K562 (cell line): ENCODE results near the gene TMEM63C. TPM values are rescaled to one million over a fixed set of nuclear protein-coding genes. Genes with fewer than 3 reads are reported as not detected.
A peak's percentile ranks its signal among the peaks of the same experiment; 100 is the strongest.

Experiments used
- ATAC-seq: fragments of 200-7000 bp; cut with Tn5 transposase; 3 replicates; pipeline ENCODE4 v1.9.1; 2020; ENCODE audit warnings: moderate library complexity
- BruUV-seq: library from RNA; stranded (reverse); fragments of 400-500 nt; replicated peaks from 2 replicates; lab custom pipeline; 2021; lab: Mats Ljungman, UMichigan
- CTCF ChIA-PET: fragments of 300-600 bp; formaldehyde crosslinking; extraction: SDS; loops from one replicate; lab custom pipeline; 2021; ENCODE audit warnings: low intra/inter-chr PET ratio; lab: Yijun Ruan, JAX
- POLR2A ChIA-PET: fragments of 300-600, 350-650 bp; sonication (Branson Sonifier 250); formaldehyde crosslinking; extraction: SDS; loops from one replicate; lab custom pipeline; 2021; ENCODE audit warnings: antibody characterized with exemption, inconsistent platforms; lab: Yijun Ruan, JAX
- DNase-seq, 4 experiments: peaks; one replicate each; pipeline versions ENCODE4 v3.0.0 to v3.0.0-alpha.2; 2011 to 2018; ENCODE audit warnings: low spot score in 3 of 4, mixed read lengths in 3 of 4; ENCODE audit errors: extremely low read depth in 1 of 4
- FAIRE-seq: peaks from 2 replicates; lab custom pipeline; 2011; peaks lifted over from hg19 to GRCh38; lab: Jason Lieb, UNC
- H2AFZ ChIP-seq: 2 replicates; pipeline ENCODE4 v1.6.0; 2011; ENCODE audit warnings: low read depth, low read length, control low read depth, inconsistent platforms
- H3K27ac ChIP-seq: fragments of 200-600 bp; 3 replicates; pipeline ENCODE4 v1.8.0; 2011; ENCODE audit warnings: low read depth, mild to moderate bottlenecking, control low read depth, inconsistent platforms, low read length, moderate library complexity, mixed read lengths; ENCODE audit errors: extremely low read depth
- H3K27me3 ChIP-seq, 2 experiments: fragments of 300-600 bp in 1 of 2; 2 replicates in 1 of 2; 3 replicates in 1 of 2; pipeline versions ENCODE4 v1.6.0 to v1.8.0; 2011; ENCODE audit warnings: inconsistent platforms in 2 of 2, low read length in 2 of 2, mild to moderate bottlenecking in 1 of 2, mixed read lengths in 1 of 2, moderate library complexity in 1 of 2; ENCODE audit not compliant: control insufficient read depth in 2 of 2, insufficient read depth in 2 of 2
- H3K36me3 ChIP-seq: fragments of 300-600 bp; 3 replicates; pipeline ENCODE4 v1.8.0; 2011; ENCODE audit warnings: mild to moderate bottlenecking, low read length, inconsistent platforms; ENCODE audit not compliant: control insufficient read depth, insufficient read depth
- H3K4me1 ChIP-seq, 2 experiments: fragments of 200-600 bp in 1 of 2; replicated peaks in 1 of 2; 2 replicates in 1 of 2; 3 replicates in 1 of 2; pipeline versions ENCODE4 v1.5.1 to v1.8.0; 2011; ENCODE audit warnings: inconsistent platforms in 2 of 2, low read length in 2 of 2, mild to moderate bottlenecking in 1 of 2, mixed read lengths in 1 of 2, moderate library complexity in 1 of 2; ENCODE audit not compliant: control insufficient read depth in 2 of 2, insufficient read depth in 2 of 2
- H3K4me2 ChIP-seq: 2 replicates; pipeline ENCODE4 v1.6.1; 2011; ENCODE audit warnings: low read length, control low read depth, inconsistent platforms, mixed read lengths; ENCODE audit not compliant: insufficient read depth
- H3K4me3 ChIP-seq: fragments of 200-600 bp; sonication (generic), shearing (Covaris generic); 2 replicates; pipeline ENCODE4 v1.5.1; 2016; ENCODE audit warnings: control low read depth, inconsistent platforms
- H3K79me2 ChIP-seq: fragments of 200-600 bp; 3 replicates; pipeline ENCODE4 v1.8.0; 2011; ENCODE audit warnings: low read length, inconsistent platforms; ENCODE audit not compliant: control insufficient read depth, insufficient read depth
- H3K9ac ChIP-seq, 2 experiments: 2 replicates each; pipeline versions ENCODE4 v1.6.0 to v1.6.1; 2011; ENCODE audit warnings: low read depth in 2 of 2, low read length in 2 of 2, control low read depth in 1 of 2, inconsistent platforms in 1 of 2, mild to moderate bottlenecking in 1 of 2, mixed read lengths in 1 of 2; ENCODE audit not compliant: insufficient read depth in 1 of 2
- H3K9me1 ChIP-seq: one replicate; pipeline ENCODE4 v1.6.0; 2011; ENCODE audit warnings: inconsistent platforms, mild to moderate bottlenecking, low read length, moderate library complexity; ENCODE audit not compliant: control insufficient read depth, insufficient read depth
- H3K9me3 ChIP-seq: replicated peaks from 2 replicates; pipeline ENCODE4 v1.5.1; 2011; ENCODE audit warnings: low read depth, low read length, inconsistent platforms; ENCODE audit not compliant: control insufficient read depth, insufficient read depth
- H4K20me1 ChIP-seq: replicated peaks from 2 replicates; pipeline ENCODE4 v1.6.1; 2011; ENCODE audit warnings: low read length, inconsistent platforms, mixed read lengths; ENCODE audit not compliant: control insufficient read depth, insufficient read depth
- CBFA2T2 ChIP-seq: fragments of 450-650 bp; conservative IDR thresholded peaks from 2 replicates; pipeline ENCODE4 v1.6.1; 2017; ENCODE audit warnings: mild to moderate bottlenecking
- CREM ChIP-seq: IDR thresholded peaks from 2 replicates; pipeline ENCODE4 v1.6.1; 2014; ENCODE audit warnings: antibody characterized with exemption, low read depth
- DLX4 ChIP-seq: fragments of 250-450 bp; sonication (Bioruptor Pico); IDR thresholded peaks from 2 replicates; pipeline ENCODE4 v1.6.1; 2021; ENCODE audit warnings: mild to moderate bottlenecking
- IRF2 ChIP-seq: sonication (generic); formaldehyde crosslinking; IDR thresholded peaks from 2 replicates; pipeline ENCODE4 v1.8.1; 2022; ENCODE audit warnings: mild to moderate bottlenecking, missing genetic modification reagents
- NFE2L1 ChIP-seq: fragments of 450-650 bp; IDR thresholded peaks from 2 replicates; pipeline ENCODE4 v1.6.1; 2016; ENCODE audit warnings: missing genetic modification characterization, low read depth, mild to moderate bottlenecking, missing compliant biosample characterization, moderate library complexity, borderline replicate concordance
- NFYB ChIP-seq: IDR thresholded peaks from 2 replicates; pipeline ENCODE4 v1.6.1; 2011; ENCODE audit warnings: mild to moderate bottlenecking, moderate library complexity; ENCODE audit not compliant: insufficient read length; ENCODE audit errors: extremely low read depth
- PHF20 ChIP-seq: fragments of 450-650 bp; IDR thresholded peaks from 2 replicates; pipeline ENCODE4 v1.6.1; 2018; ENCODE audit not compliant: partially characterized antibody
- SAFB2 ChIP-seq: fragments of 200-400 bp; formaldehyde crosslinking; IDR thresholded peaks from 2 replicates; pipeline ENCODE4 v1.6.1; 2018; ENCODE audit warnings: borderline replicate concordance, low read length, low read depth, moderate library complexity; ENCODE audit not compliant: severe bottlenecking
- TBP ChIP-seq: optimal IDR thresholded peaks from 2 replicates; pipeline ENCODE3; 2011; ENCODE audit warnings: low read depth, low read length, improper control_type of control experiment
- USF2 ChIP-seq: sonication (generic); formaldehyde crosslinking; IDR thresholded peaks from 2 replicates; pipeline ENCODE4 v1.5.0; 2020; ENCODE audit warnings: missing genetic modification reagents
- WGBS: fragments of 100-300 bp; shearing (Covaris generic); methylation state at CpG from one replicate; pipeline ENCODE4 v1.1.6; 2016; ENCODE audit warnings: low coverage, mixed read lengths; ENCODE audit not compliant: insufficient coverage; ENCODE audit errors: missing lambda C conversion rate; 5-methylcytosine and 5-hydroxymethylcytosine counted together
- in situ Hi-C: fragments of 300-500 bp; cut with MboI; formaldehyde crosslinking; loops from 4 replicates; pipeline ENCODE4 v1.15.0; 2018; ENCODE audit warnings: inconsistent platforms, mixed read lengths
- intact Hi-C: fragments of 100-400 bp; cut with micrococcal nuclease; formaldehyde crosslinking; loops from 2 replicates; pipeline ENCODE4 v1.14.2; 2022
- polyA plus RNA-seq, 8 experiments: library from polyadenylated mRNA; depleted of rRNA in 4 of 8; stranded (reverse) in 5 of 8; unstranded in 3 of 8; fragments of >200 nt; fragmentation: Nextera tagmentation in 2 of 8; fragmentation: Illumina TruSeq in 1 of 8; extraction: Ambion mirVana in 2 of 8; extraction: Trizol in 1 of 8; gene quantifications; 2 replicates each; pipeline versions ENCODE4 v1.2.1 to v1.2.3, GENCODE V29; 2011 to 2014; ENCODE audit warnings: inconsistent platforms in 1 of 8, missing spikeins in 1 of 8
- total RNA-seq, 7 experiments: library from RNA; depleted of rRNA in 6 of 7; stranded (reverse); fragments of >200 nt in 6 of 7; fragmentation: Illumina TruSeq in 2 of 7; extraction: Trizol in 2 of 7; gene quantifications; 2 replicates each; pipeline versions ENCODE4 v1.2.1 to v1.2.3, GENCODE V29; 2011 to 2021; ENCODE audit warnings: low replicate concordance in 1 of 7
- TF ChIP-seq, protein P1 (sequence below): sonication (generic); formaldehyde crosslinking; IDR thresholded peaks from 2 replicates; pipeline ENCODE4 v1.9.0; 2022; ENCODE audit warnings: mild to moderate bottlenecking, missing genetic modification reagents
- TF ChIP-seq, protein P2 (sequence below): fragments of 450-650 bp; conservative IDR thresholded peaks from 2 replicates; pipeline ENCODE4 v1.6.1; 2016; ENCODE audit warnings: missing genetic modification characterization, low read depth, mild to moderate bottlenecking, control low read depth, missing compliant biosample characterization

The TMEM63C gene
- total and polyA plus RNA-seq, 9 of the 15 experiments (the other 6 are each of a cell fraction or from before 2014, with no cell fraction given): 0.07 TPM; not detected in 8

DNA sequence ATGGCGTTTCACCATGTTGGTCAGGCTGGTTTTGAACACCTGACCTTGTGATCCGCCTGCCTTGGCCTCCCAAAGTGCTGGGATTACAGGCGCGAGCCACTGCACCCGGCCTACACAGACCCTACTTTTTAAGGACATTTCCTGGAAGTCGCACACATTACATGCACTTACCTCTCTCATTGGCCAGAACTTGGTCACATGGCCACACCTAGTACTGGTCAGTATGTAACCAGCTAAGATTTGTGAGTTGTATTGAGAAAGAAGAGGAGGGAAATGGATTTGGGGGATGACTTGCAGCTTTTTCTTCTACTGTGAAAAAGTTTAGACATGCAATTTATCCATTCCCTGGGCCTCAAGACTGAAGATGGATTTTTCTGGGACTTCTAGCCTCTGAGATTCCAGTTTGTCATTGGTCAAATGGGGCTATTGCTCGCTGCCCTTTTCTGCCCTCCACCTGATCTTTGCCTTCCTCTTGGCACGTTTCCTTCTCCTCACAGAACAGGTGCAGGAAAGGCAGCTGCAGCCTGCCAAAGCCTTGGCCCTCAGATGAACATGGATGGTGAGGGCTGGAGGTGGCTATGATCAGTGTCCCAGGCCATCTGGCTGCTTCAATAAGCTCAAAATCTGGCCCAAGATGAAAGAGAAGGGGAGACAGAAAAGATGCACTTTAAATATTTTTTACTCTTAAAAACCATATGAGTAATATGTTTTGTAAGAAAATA lies 32.9 kb upstream of the TMEM63C start:
- Histone ChIP-seq H3K36me3 (no peaks in the 10 kb centered on the region), H3K4me3 (no peak overlapping the region), H3K27ac (no peak overlapping the region), H3K9ac (no peak overlapping the region), H3K9me3 (no peaks in the 10 kb centered on the region), H3K4me2 (no peak overlapping the region), H3K9me1 (no peaks in the 10 kb centered on the region), H4K20me1 (no peaks in the 10 kb centered on the region), H3K27me3 (peaks cover 3 to 12% of the 10 kb centered on the region in 2 experiments), H2AFZ (peak overlapping the region; percentile 38), H3K4me1 (no peaks in the 10 kb centered on the region; a peak in 1 of 5 replicates), H3K79me2 (no peaks in the 10 kb centered on the region)
- intact Hi-C loops: no loop called here
- in situ Hi-C loops: no loop called here
- POLR2A ChIA-PET: interaction anchor here (0.5 to 1.1 kb wide), 2 partner anchors 50 to 914 kb away, joined by 3 read pairs; partner anchors contain the start of gene CIPC
- BruUV-seq: no TSS peak
- WGBS: 6% methylated on average over 8 of the region's 8 CpGs
- DNase-seq (peak in 3 of 4 experiments; percentile 20 to 59 (median 40)), ATAC-seq (peak; percentile 94), FAIRE-seq (peak; percentile 84)
- CTCF ChIA-PET: interaction anchor here (0.6 kb wide), 1 partner anchor 147 kb away, joined by 3 read pairs; no protein-coding TSS in a partner anchor
- TF ChIP-seq SAFB2 (no peak), DLX4 (CRISPR knock-in tag) (no peak), USF2 (CRISPR knock-in tag) (peak; percentile 91), NFYB (peak; percentile 74), NFE2L1 (tag) (peak; percentile 16; the same call in 1 of the 2 replicates), CREM (peak; percentile 74; the same call in 1 of the 2 replicates), IRF2 (no peak), TBP (peak; percentile 30), CBFA2T2 (0 out of 2 replicates have a peak, but pooled peaks have one; percentile 9), PHF20 (peak; percentile 67)
- TF ChIP-seq, protein P1, sequence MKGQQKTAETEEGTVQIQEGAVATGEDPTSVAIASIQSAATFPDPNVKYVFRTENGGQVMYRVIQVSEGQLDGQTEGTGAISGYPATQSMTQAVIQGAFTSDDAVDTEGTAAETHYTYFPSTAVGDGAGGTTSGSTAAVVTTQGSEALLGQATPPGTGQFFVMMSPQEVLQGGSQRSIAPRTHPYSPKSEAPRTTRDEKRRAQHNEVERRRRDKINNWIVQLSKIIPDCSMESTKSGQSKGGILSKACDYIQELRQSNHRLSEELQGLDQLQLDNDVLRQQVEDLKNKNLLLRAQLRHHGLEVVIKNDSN (CRISPR knock-in tag): peak; percentile 82
- TF ChIP-seq, protein P2, sequence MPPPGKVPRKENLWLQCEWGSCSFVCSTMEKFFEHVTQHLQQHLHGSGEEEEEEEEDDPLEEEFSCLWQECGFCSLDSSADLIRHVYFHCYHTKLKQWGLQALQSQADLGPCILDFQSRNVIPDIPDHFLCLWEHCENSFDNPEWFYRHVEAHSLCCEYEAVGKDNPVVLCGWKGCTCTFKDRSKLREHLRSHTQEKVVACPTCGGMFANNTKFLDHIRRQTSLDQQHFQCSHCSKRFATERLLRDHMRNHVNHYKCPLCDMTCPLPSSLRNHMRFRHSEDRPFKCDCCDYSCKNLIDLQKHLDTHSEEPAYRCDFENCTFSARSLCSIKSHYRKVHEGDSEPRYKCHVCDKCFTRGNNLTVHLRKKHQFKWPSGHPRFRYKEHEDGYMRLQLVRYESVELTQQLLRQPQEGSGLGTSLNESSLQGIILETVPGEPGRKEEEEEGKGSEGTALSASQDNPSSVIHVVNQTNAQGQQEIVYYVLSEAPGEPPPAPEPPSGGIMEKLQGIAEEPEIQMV (tag): no peak
